ENCODE results near the gene TIGD4.
A peak's percentile ranks its signal among the peaks of the same experiment; 100 is the strongest.

The TIGD4 gene

DNA sequence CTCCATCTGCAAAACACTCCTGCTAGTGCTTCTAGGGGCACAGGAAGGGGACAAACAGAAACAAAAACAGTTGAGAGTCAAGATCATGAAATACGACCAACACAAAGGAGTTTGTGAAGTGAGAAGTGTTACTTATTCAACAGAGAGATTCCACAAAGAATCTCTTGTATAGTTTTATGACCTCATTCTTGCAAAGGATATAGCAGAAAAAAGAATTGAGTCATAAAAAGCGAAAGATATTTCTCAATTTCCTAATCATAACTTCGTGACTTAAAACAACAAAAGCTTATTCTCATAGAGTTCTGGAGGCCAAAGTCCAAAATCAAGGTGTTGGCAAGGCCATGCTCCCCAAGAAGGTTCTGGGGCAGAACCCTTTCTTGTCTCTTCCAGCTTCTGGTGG lies 40.7 kb downstream of the TIGD4 start:
- H3K4me3 ChIP-seq (ENCODE audit: low read depth, low read length): no peak overlapping the region
- TF ChIP-seq, protein P1, sequence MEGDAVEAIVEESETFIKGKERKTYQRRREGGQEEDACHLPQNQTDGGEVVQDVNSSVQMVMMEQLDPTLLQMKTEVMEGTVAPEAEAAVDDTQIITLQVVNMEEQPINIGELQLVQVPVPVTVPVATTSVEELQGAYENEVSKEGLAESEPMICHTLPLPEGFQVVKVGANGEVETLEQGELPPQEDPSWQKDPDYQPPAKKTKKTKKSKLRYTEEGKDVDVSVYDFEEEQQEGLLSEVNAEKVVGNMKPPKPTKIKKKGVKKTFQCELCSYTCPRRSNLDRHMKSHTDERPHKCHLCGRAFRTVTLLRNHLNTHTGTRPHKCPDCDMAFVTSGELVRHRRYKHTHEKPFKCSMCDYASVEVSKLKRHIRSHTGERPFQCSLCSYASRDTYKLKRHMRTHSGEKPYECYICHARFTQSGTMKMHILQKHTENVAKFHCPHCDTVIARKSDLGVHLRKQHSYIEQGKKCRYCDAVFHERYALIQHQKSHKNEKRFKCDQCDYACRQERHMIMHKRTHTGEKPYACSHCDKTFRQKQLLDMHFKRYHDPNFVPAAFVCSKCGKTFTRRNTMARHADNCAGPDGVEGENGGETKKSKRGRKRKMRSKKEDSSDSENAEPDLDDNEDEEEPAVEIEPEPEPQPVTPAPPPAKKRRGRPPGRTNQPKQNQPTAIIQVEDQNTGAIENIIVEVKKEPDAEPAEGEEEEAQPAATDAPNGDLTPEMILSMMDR (conservative IDR thresholded peaks at IDR 0.05; ENCODE audit: low read depth, low read length): no peak
- DNase-seq (ENCODE audit: low read depth): peak; percentile 24

DNA sequence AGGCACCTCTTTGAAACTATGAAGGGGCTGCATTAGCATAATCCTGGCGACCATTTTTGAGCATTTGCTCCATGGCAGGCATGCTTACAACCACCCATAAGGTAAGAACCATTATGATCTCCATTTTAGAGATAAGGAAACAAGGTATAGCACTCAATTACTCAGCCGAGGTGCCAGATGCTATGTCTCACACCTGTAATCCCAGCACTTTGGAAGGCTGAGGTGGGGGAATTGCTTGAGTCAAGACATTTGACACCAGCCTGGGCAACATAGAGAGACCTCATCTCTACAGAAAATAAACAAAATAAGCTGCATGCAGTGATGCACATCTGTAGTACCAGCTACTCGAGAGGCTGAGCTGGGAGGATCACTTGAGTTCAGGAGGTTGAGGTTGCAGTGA lies 43.6 kb downstream of the TIGD4 start:
- TF ChIP-seq, protein P1 (conservative IDR thresholded peaks at IDR 0.05; ENCODE audit: low read depth, low read length): no peak
- DNase-seq (ENCODE audit: low read depth): no peak
- H3K4me3 ChIP-seq (ENCODE audit: low read depth, low read length): no peak overlapping the region

DNA sequence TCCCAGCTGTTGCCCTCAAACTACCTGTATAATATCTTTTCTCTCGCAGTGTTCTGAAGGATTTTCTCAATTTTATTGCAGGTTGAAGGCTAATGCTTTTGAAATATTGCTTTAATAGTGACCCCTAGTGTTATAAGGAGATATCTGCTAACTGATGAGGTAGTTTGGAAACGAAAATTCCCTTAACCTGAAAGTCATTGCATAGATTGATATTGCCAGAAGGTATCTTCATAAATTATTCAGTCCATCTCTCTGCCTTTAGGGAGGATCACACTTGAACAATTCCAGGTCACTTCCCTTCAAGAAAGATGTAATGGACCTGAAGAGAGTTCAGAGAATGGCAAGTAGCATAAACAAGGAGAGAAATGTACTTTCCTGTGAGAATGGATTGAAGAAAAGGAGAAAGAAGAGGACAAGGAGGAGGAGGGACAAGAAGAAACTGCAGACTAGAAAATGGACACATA lies 44.1 kb downstream of the TIGD4 start:
- TF ChIP-seq, protein P1 (conservative IDR thresholded peaks at IDR 0.05; ENCODE audit: low read depth, low read length): peak; percentile 62
- DNase-seq (ENCODE audit: low read depth): peak; percentile 60
- H3K4me3 ChIP-seq (ENCODE audit: low read depth, low read length): no peak overlapping the region

DNA sequence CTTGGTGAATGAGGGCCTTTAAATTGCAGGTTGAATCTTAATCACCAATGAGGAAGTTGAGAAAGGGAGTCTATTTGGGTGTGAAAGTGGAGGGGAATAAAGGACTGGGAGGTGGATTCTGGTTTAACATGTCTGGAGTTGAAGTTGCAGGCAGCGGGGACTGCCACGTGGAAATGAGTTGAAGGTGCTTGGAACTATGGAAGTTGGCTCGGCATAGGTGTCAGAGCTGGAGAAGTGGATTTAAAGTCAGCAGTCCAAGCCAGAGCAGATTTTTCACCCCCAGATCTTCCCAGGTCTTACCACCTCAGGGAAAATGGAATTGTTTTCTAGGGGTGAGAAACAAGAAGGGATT lies 44.9 kb downstream of the TIGD4 start:
- H3K4me3 ChIP-seq (ENCODE audit: low read depth, low read length): no peak overlapping the region
- no peak for DNase-seq (ENCODE audit: low read depth)
- TF ChIP-seq, protein P1 (conservative IDR thresholded peaks at IDR 0.05; ENCODE audit: low read depth, low read length): no peak

DNA sequence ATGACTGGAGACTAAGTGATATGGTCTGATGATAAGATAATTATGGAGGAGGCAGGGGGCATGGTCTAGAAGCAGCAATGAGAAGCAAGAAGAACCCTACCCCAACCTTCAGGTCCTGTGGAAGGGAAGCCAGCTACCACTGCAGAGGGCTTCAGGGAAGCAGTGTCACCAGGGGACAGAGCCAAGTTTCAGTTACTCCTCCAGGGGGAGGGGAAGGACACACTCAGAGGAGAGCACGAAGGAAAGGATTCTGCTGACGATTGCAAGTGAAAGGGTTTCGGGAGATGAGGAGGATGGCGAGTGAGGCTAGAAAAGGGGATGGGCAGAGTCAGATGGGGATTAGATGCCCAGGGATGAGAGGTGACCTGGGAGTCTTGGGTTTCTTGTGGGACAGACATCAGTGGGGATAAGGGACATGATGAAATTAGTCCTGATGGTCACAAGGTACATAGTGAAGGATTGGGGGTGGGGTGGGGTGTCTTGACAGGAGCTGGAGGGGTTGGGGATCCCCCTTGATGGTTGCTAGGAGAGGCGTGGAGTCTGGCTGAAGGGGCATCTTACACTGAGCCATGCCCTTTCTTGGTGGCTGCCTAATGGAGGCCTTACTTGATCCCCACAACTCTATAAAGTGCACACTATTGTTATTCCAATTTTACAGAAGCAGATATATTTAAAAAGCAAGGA lies 45.4 kb downstream of the TIGD4 start:
- H3K4me3 ChIP-seq (ENCODE audit: low read depth, low read length): no peak overlapping the region
- TF ChIP-seq, protein P1 (conservative IDR thresholded peaks at IDR 0.05; ENCODE audit: low read depth, low read length): no peak
- no peak for DNase-seq (ENCODE audit: low read depth)

DNA sequence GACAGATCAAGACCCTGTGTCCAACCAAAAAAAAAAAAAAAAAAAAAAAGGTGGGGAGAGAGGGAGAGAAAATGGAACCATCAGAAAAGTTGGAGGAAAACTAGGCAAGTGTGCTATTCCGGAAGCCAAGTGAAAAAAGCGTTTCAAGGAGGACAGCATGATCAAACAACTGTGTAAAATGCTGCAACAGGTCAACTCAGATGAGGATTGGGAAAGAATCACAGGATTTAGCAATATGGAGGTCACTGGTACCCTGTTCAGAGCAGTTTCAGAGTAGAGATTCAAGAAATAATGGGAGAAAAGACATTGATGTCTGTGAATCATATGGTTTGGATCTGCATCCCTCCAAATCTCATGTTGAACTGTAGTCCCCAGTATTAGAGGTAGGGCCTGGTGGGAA lies 47.5 kb downstream of the TIGD4 start:
- H3K4me3 ChIP-seq (ENCODE audit: low read depth, low read length): no peak overlapping the region
- no peak for DNase-seq (ENCODE audit: low read depth)
- TF ChIP-seq, protein P1 (conservative IDR thresholded peaks at IDR 0.05; ENCODE audit: low read depth, low read length): no peak

GRCh38 chr4:152729466-152729865 lies 50.1 kb downstream of the TIGD4 start:
- TF ChIP-seq, protein P1 (conservative IDR thresholded peaks at IDR 0.05; ENCODE audit: low read depth, low read length): no peak
- no peak overlapping the region for H3K4me3 ChIP-seq (ENCODE audit: low read depth, low read length)
- peak; percentile 49 for DNase-seq (ENCODE audit: low read depth)

All from choroid plexus epithelial cell (primary cell).